HL-60 (cell line): ENCODE results near the gene IL1RAPL2.

Experiments used
- CTCF ChIP-seq: IDR thresholded peaks from one replicate; pipeline ENCODE4 v1.5.1; 2011; ENCODE audit warnings: low read length, control low read depth, inconsistent platforms; ENCODE audit not compliant: insufficient read depth
- POLR2AphosphoS5 ChIP-seq: IDR thresholded peaks from 2 replicates; pipeline ENCODE4 v1.6.1; 2012; ENCODE audit warnings: low read depth
- REST ChIP-seq: IDR thresholded peaks from 2 replicates; pipeline ENCODE4 v1.6.1; 2012; ENCODE audit warnings: low read depth; ENCODE audit not compliant: insufficient replicate concordance

GRCh38 chrX:105136786-105137185 is 570.8 kb downstream of the IL1RAPL2 start:
- TF ChIP-seq POLR2AphosphoS5 (no peak), CTCF (no peak), REST (no peak)
